ENCODE measurements around the gene XRCC4.
"Not testable (repeated sequence)": the region's sequence is repeated elsewhere in the genome, so short reads cannot be mapped to it uniquely, and the experiment has no call there.

XRCC4 gene

DNA sequence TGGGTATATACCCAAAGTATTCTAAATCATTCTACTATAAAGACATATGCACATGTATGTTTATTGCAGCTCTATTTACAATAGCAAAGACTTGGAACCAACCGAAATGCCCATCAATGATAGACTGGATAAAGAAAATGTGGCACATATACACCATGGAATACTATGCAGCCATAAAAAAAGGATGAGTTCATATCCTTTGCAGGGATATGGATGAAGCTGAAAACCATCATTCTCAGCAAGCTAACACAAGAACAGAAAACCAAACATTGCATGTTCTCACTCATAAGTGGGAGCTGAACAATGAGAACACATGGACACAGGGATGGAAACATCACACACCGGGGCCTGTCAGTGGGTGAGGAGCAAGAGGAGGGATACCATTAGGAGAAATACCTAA is 180.3 kb downstream of the XRCC4 start:
- H3K4me1 Mint-ChIP-seq; H3K36me3 Mint-ChIP-seq; H3K27ac Mint-ChIP-seq; ATAC-seq (replicated peaks); H3K9me3 Mint-ChIP-seq; DNase-seq; H3K4me3 Mint-ChIP-seq; H3K27me3 Mint-ChIP-seq: not testable (repeated sequence)

DNA sequence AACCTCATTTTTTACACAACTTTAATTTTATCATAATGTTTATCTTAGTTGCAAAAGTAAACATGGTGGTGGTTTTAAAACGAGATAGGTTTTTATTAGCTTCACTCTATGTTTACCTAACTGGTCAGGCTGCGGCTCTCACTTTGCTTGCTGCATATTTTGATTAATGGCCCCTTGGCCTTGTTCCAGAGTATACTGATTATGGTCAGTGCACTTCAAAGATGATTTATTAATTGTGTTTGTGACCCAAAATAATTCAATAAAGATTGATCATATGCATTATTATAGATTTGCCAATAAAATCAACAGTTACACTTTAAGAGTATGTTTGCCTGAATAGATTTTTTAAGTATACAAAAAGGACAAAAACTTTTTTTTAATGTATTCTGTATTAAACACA is 188.0 kb downstream of the XRCC4 start:
- no peaks in the 10 kb centered on the region for H3K9me3 Mint-ChIP-seq
- ATAC-seq (replicated peaks) (no peak), DNase-seq (no peak)
- peaks cover 0 to 2% of the 10 kb centered on the region in 2 donors for H3K36me3 Mint-ChIP-seq
- H3K4me1 Mint-ChIP-seq = no peaks in the 10 kb centered on the region
- no peak overlapping the region for H3K27ac Mint-ChIP-seq
- no peak overlapping the region for H3K4me3 Mint-ChIP-seq
- H3K27me3 Mint-ChIP-seq = no peaks in the 10 kb centered on the region

DNA sequence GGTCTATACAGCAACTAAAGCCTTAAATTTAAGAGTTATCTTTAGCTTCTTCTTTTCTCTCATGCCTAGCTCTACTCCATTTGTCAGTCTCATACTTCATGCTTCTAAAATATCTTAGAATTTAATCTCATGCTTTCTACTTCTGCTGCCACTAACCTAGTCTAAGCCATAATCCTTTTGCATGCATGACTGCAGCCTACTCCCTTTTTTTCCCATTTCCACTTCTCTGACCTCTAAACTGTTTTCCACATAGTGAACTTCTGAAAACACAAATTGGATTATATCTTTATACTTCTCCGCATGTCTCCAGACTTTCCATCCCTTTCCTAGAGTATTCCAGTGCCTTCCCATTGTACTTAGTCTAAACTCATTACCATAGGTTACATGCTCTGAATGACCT is 193.0 kb downstream of the XRCC4 start:
- Mint-ChIP-seq H3K27ac (no peak overlapping the region), H3K9me3 (peaks cover 7 to 11% of the 10 kb centered on the region in 2 donors)
- no peak for ATAC-seq (replicated peaks)

DNA sequence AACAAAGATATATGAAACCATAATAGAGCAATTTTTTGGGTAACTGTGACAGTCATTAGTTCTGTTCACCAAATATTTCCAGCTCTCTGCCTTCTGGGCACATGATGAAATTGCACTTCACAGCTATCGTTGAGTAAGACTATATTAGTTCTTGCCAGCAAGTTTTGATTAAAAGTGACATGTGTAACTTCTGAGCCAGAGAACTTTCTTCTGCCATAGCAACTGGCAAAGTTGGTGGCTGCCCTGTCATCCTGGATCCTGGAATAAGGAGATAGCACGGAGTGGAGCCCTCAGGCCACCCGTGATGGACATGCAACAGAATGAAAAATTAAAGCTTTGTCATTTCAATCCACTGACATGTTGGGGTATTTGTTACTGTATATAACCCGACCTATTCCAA is 199.8 kb downstream of the XRCC4 start:
- Mint-ChIP-seq H3K36me3 (peaks cover 9 to 19% of the 10 kb centered on the region in 2 donors), H3K9me3 (peaks cover 7 to 11% of the 10 kb centered on the region in 2 donors), H3K27ac (no peak overlapping the region), H3K4me1 (no peaks in the 10 kb centered on the region), H3K4me3 (no peak overlapping the region), H3K27me3 (no peaks in the 10 kb centered on the region)
- ATAC-seq (replicated peaks) (no peak), DNase-seq (no peak)

More for the DNA sequence above, 193.0 kb downstream of the XRCC4 start:
- DNase-seq = no peak
- H3K27me3 Mint-ChIP-seq = no peaks in the 10 kb centered on the region
- H3K4me3 Mint-ChIP-seq = no peak overlapping the region
- H3K36me3 Mint-ChIP-seq = peaks cover 9 to 15% of the 10 kb centered on the region in 2 donors
- no peaks in the 10 kb centered on the region for H3K4me1 Mint-ChIP-seq

DNA sequence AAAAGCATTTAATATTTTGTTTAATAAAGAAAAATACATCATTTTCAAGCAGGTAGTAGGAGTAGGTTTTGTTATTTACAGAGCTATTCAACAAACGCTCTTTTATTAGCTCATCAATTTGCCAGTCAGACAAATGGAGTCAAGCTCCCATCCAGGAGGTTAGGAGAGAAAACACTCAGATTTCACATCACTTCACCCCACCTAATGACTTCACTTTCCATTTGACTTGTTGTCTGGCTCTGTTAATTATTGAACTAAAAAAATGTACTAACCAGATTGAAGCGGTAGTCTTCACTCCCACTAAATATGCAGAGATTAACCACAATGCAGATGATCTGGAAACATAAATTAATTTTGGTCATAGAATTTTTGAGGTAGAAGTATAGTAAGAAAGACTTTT is 200.6 kb downstream of the XRCC4 start:
- peaks cover 6 to 13% of the 10 kb centered on the region in 2 donors for H3K36me3 Mint-ChIP-seq
- no peak overlapping the region for H3K27ac Mint-ChIP-seq
- no peaks in the 10 kb centered on the region for H3K27me3 Mint-ChIP-seq
- DNase-seq (no peak), ATAC-seq (replicated peaks) (no peak)
- H3K4me3 Mint-ChIP-seq = no peak overlapping the region
- H3K9me3 Mint-ChIP-seq = peaks cover 7% of the 10 kb centered on the region in 2 donors
- H3K4me1 Mint-ChIP-seq = no peaks in the 10 kb centered on the region

DNA sequence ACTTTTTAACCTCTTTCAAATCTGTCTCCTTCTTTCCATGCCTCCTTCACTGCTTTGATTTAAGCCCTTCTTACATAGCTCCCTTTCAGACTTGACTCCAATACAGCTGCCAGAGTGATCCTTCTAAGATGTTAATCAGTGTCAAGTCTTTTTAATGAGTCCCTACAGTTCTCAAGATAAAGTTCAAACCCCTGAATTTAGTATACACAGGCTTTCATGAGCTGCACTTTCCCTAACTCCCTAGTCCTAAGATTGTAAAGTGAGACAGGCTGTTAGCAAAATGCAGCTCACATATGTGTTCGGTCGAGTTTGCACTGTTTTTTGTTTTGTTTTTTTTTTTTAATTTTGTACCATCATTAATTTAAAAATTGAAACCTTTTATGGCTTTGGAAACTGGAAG is 203.8 kb downstream of the XRCC4 start:
- ATAC-seq (replicated peaks) = no peak
- Mint-ChIP-seq H3K4me1 (peaks cover 2 to 4% of the 10 kb centered on the region in 2 donors), H3K9me3 (no peaks in the 10 kb centered on the region), H3K27me3 (no peaks in the 10 kb centered on the region), H3K4me3 (no peak overlapping the region), H3K36me3 (peaks cover 0 to 4% of the 10 kb centered on the region in 2 donors), H3K27ac (no peak overlapping the region)
- no peak for DNase-seq

DNA sequence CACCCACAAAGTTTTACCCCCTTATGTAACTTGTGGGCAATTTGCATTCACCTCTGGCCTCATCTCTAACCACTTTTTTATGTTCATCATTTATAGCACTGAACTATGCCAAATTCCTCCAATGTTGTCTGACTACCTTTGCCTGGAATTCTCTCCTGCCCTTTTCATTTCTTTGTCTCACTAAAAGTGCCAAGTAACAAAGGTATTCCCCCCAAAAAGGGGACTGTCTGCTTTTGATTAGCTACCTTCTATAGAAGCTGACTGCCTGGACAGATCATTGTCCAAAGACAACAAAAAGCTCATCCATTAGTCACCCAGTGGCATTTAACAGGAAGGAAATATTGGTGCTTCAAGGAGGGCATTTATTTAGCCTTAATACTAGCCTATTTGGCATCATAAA is 204.3 kb downstream of the XRCC4 start:
- DNase-seq (no peak), ATAC-seq (replicated peaks) (no peak)
- Mint-ChIP-seq H3K27ac (no peak overlapping the region), H3K27me3 (no peaks in the 10 kb centered on the region), H3K4me1 (peaks cover 2 to 4% of the 10 kb centered on the region in 2 donors), H3K9me3 (no peaks in the 10 kb centered on the region), H3K36me3 (peaks cover 0 to 4% of the 10 kb centered on the region in 2 donors), H3K4me3 (no peak overlapping the region)

DNA sequence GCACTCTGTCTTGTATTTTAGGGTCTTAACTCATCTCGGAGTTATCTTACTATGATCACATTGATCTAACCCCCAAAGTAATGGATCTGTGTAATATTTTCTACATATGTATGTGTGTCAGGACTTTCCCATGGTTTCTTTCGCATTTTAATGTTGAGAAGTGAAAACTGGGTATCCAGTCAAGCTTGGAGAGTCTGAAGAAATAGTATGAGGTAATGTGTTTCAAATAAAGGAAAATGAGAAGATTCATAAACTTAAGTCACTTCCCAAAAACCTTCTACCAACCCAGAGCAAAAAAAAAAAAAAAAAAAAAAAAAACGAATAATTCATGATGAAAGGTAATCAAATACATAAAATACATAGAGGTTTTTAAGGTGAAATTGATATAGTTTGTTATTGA is 206.4 kb downstream of the XRCC4 start:
- Mint-ChIP-seq H3K4me3 (no peak overlapping the region), H3K27me3 (no peaks in the 10 kb centered on the region), H3K4me1 (peaks cover 2 to 4% of the 10 kb centered on the region in 2 donors), H3K27ac (no peak overlapping the region), H3K9me3 (peaks cover 0 to 3% of the 10 kb centered on the region in 2 donors), H3K36me3 (peaks cover 0 to 7% of the 10 kb centered on the region in 2 donors)
- no peak for ATAC-seq (replicated peaks)
- no peak for DNase-seq

DNA sequence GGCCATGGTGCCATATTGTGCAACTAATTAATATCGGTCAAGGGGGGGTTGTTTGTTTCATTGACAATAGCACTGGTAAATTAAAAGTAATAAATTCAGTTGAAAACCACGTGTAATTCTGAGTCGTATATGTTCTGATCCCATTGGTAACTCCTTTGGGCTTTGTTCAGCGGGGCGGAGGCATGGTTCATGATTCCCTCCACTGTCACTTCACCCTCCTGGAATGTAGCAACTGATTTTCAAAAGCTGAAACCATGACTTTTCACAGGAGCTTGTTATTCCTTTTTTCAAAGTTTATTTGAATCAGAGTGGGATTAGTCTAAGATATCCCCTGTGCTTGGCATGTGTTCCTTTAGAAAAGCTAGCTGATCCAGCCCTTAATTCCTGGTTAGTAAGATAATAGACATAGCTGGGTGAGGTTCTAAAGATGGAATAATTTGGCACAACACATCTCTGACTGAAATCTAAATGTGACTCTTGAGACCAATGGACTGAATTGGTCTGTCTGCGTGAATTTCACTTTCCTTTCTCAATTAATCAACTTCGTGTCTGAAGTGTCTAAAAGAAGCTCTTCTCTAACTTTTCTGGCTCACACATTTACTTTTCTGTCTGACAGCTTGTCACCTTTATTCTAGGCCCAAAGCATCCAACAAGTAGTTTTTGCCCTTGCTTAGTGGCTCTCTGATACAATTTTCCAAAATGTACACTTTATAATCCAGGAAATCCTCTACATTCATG is 208.5 kb downstream of the XRCC4 start:
- H3K27me3 Mint-ChIP-seq = no peaks in the 10 kb centered on the region
- DNase-seq = no peak
- H3K9me3 Mint-ChIP-seq = peaks cover 5 to 11% of the 10 kb centered on the region in 2 donors
- H3K36me3 Mint-ChIP-seq = peaks cover 9 to 10% of the 10 kb centered on the region in 2 donors
- no peak overlapping the region for H3K4me3 Mint-ChIP-seq
- no peak overlapping the region for H3K27ac Mint-ChIP-seq
- ATAC-seq (replicated peaks) = no peak
- peaks cover 2 to 4% of the 10 kb centered on the region in 2 donors for H3K4me1 Mint-ChIP-seq

DNA sequence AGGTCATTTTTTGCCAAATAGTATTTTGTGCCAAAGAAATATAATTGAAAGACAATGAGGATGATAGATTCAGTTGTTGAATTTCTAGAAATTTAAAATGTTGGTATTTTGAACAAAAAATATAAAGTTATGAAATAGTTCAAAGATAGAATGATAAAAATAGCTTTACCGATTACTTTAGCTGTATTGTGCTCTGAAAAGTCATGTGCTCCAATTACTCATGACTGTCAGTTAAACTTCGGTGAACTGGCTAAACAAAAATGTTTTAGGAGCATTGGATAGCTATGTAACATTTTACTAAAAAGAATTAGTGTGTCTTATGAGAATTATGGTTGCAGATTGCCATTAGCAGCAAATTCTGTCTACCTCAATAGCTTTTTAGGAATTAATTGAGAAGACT is 216.9 kb downstream of the XRCC4 start:
- Mint-ChIP-seq H3K9me3 (peaks cover 4 to 5% of the 10 kb centered on the region in 2 donors), H3K36me3 (peaks cover 5 to 6% of the 10 kb centered on the region in 2 donors), H3K27me3 (no peaks in the 10 kb centered on the region), H3K4me3 (no peak overlapping the region), H3K4me1 (no peaks in the 10 kb centered on the region), H3K27ac (no peak overlapping the region)
- DNase-seq (no peak), ATAC-seq (replicated peaks) (no peak)

DNA sequence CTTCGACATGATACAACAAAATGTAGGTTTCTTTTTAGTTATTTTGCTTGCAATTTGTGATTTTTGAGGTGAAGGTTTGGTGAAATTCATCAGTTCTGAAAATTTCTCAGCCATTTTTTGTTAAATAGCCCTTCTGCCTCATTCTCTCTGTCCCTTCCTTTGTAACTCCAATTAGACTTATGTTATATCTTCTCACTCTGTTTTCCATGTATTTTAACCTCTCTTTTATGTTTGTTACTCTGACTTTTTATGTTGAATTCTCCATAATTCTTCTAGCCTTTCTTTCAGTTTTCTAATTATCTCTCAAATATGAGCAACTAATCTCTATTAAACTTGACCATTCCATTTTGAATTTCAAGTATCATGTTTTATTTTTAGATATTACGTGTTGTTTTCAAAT is 222.0 kb downstream of the XRCC4 start:
- no peak overlapping the region for H3K4me3 Mint-ChIP-seq
- peaks cover 13 to 20% of the 10 kb centered on the region in 2 donors for H3K36me3 Mint-ChIP-seq
- H3K4me1 Mint-ChIP-seq = peaks cover 2 to 4% of the 10 kb centered on the region in 2 donors
- ATAC-seq (replicated peaks) (no peak), DNase-seq (no peak)
- H3K9me3 Mint-ChIP-seq = peaks cover 5 to 7% of the 10 kb centered on the region in 2 donors
- no peaks in the 10 kb centered on the region for H3K27me3 Mint-ChIP-seq
- no peak overlapping the region for H3K27ac Mint-ChIP-seq

DNA sequence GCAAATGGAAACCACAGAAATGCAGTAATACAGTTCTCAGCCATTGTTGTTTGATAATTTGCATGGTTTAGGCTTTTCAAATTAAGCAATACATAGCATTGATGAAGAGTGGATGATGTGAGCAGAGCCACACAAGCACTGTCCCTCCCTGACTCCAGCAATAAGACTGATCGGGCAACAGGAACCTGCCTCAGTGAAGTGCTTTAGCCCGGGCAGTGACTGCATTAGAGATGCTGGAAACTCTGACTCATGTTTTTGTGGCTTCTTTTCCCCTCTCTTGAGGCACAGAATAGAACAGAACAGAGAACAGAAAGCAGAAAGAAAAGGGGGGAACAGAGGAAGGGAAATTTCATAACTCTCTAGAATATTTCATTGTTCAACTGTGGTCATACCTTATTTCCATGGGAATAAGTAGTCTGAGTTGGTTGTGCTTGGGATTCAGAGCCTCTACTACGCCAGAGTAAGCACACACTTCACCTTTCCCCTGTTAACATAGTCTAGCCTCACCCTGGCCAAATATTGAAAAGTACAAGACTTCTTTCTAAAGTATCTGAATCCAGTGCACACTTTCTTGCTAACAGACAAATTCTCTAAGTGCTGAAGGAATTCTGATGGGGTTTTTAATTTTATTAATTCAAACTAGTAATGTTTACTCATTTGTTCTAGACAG is 229.4 kb downstream of the XRCC4 start:
- ATAC-seq (replicated peaks) = peak; percentile 100
- H3K27me3 Mint-ChIP-seq = no peaks in the 10 kb centered on the region
- H3K27ac Mint-ChIP-seq = peak overlapping the region; percentile 68
- H3K4me1 Mint-ChIP-seq = peaks cover 11 to 21% of the 10 kb centered on the region in 2 donors
- DNase-seq = peak; percentile 51
- peak overlapping the region in 1 of 2 donors; percentile 30 for H3K4me3 Mint-ChIP-seq
- peaks cover 0 to 3% of the 10 kb centered on the region in 2 donors for H3K36me3 Mint-ChIP-seq
- H3K9me3 Mint-ChIP-seq = peaks cover 0 to 4% of the 10 kb centered on the region in 2 donors

DNA sequence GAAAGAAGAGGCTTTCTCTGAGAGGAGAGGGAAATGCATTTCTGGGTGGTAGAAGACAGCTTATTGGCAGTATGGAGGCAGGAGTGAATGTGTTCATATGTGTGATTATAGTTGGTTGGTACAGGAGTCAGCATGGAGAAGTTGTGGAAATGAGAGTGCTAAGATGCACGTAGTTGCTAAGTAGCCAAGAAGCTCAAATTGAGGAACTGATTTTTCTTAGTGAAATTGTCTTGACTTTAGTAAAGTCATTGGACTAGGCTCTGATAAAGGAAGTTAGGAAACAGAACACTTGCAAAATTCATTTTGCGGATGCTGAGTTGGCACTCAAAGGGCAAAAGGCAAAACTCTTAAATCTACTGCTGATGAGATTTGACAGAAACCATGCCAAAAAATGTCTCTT is 235.3 kb downstream of the XRCC4 start:
- ATAC-seq (replicated peaks) = peak; percentile 41 to 63
- Mint-ChIP-seq H3K27ac (no peak overlapping the region), H3K27me3 (no peaks in the 10 kb centered on the region), H3K9me3 (peaks cover 8 to 9% of the 10 kb centered on the region in 2 donors), H3K36me3 (peaks cover 8 to 11% of the 10 kb centered on the region in 2 donors), H3K4me1 (peaks cover 0 to 7% of the 10 kb centered on the region in 2 donors), H3K4me3 (no peak overlapping the region)
- no peak for DNase-seq

DNA sequence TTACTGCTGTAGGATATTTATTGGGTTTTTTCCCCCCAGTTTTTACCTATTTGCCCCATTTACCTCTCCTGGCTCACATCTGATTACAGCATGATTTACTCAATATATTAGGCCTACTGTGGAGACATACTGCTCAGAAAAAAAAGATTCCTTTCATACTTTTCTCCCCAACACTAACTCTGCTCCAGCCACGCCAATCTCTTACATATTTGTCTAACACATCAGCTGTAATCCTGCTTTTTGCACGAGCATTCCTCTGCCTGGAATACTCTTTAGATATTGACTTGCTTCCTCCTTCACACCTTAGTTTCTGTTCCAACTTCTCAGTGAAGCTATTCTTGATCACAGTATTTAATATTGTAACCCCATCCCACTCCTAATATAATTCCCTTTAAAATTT is 236.1 kb downstream of the XRCC4 start:
- H3K36me3 Mint-ChIP-seq = peaks cover 8 to 11% of the 10 kb centered on the region in 2 donors

More for the DNA sequence above, 236.1 kb downstream of the XRCC4 start:
- Mint-ChIP-seq H3K27me3 (no peaks in the 10 kb centered on the region), H3K9me3 (peaks cover 8 to 9% of the 10 kb centered on the region in 2 donors), H3K4me1 (peaks cover 0 to 6% of the 10 kb centered on the region in 2 donors), H3K4me3 (no peak overlapping the region), H3K27ac (no peak overlapping the region)
- ATAC-seq (replicated peaks) (no peak), DNase-seq (no peak)

Data from stimulated activated naive B cell treated with anti-CD40 and anti-IgM and Interleukin-4, amounts not matched to agents 10 μg/mL and 1 μg/mL and 100 μg/mL, for 72 hours (primary cell).